Breast epithelium (tissue), 4 donors: ENCODE data around the gene CTIF. TPM values are rescaled to one million over a fixed set of nuclear protein-coding genes. Genes with fewer than 3 reads are reported as not detected.

ENCODE experiments used
- DNase-seq, 2 donors: peaks; one replicate each; pipeline ENCODE4 v3.0.0-alpha.2; 2019; ENCODE audit warnings: low spot score in 2 of 2
- H3K27ac ChIP-seq, 2 donors: fragments of 200-600 bp; sonication (generic) in 1 of 2; one replicate each; pipeline ENCODE4 v1.5.1; 2016 to 2019; ENCODE audit warnings: mild to moderate bottlenecking in 1 of 2
- H3K27me3 ChIP-seq, 2 donors: fragments of 200-600 bp; sonication (generic) in 1 of 2; one replicate each; pipeline versions ENCODE4 v1.5.1 to v1.6.0; 2017 to 2019; ENCODE audit warnings: control low read depth in 1 of 2, mild to moderate bottlenecking in 1 of 2
- H3K36me3 ChIP-seq: fragments of 200-600 bp; one replicate; pipeline ENCODE4 v1.5.1; 2019
- H3K4me1 ChIP-seq, 2 donors: fragments of 200-600 bp; sonication (generic); one replicate each; pipeline ENCODE4 v1.5.1; 2016 to 2019; ENCODE audit warnings: control low read depth in 1 of 2
- H3K4me3 ChIP-seq, 3 donors: fragments of 200-600 bp; sonication (generic); 1 replicate in 2 of 3; 2 replicates in 1 of 3; pipeline ENCODE4 v1.5.1; 2016 to 2019; ENCODE audit warnings: mild to moderate bottlenecking in 3 of 3, moderate library complexity in 2 of 3
- H3K9me3 ChIP-seq, 2 donors: fragments of 200-600 bp; sonication (generic) in 1 of 2; one replicate each; pipeline ENCODE4 v1.5.1; 2016 to 2019; ENCODE audit warnings: control low read depth in 1 of 2
- CTCF ChIP-seq, 3 donors: fragments of 450-650 bp; IDR thresholded peaks; one replicate each; pipeline ENCODE4 v1.5.1; 2016 to 2017; ENCODE audit warnings: antibody characterized with exemption in 3 of 3, mild to moderate bottlenecking in 3 of 3, moderate library complexity in 3 of 3
- POLR2A ChIP-seq: fragments of 450-650 bp; IDR thresholded peaks from one replicate; pipeline ENCODE4 v1.6.1; 2016; ENCODE audit warnings: antibody characterized with exemption, mild to moderate bottlenecking, moderate library complexity
- POLR2AphosphoS5 ChIP-seq, 3 donors: sonication (generic); formaldehyde crosslinking; IDR thresholded peaks; one replicate each; pipeline ENCODE4 v1.6.1; 2017; ENCODE audit warnings: antibody characterized with exemption in 3 of 3
- intact Hi-C: fragments of 100-400 bp; cut with DNase I; formaldehyde crosslinking; loops from one replicate; pipeline ENCODE4 v1.15.1; 2023; ENCODE audit warnings: low total_unique reads
- total RNA-seq, 3 donors: library from RNA; depleted of rRNA; stranded (reverse); fragments of >200 nt; gene quantifications; one replicate each; pipeline ENCODE4 v1.1.0, GENCODE V29; 2016

CTIF gene
- total RNA-seq, 3 donors from 2014 or later: 28.8 to 78.9 (median 32.6) TPM

GRCh38 chr18:48835745-48836170, 296.9 kb downstream of the CTIF start:
- Histone ChIP-seq H3K9me3 (no peaks in the 10 kb centered on the region), H3K27ac (no peak overlapping the region), H3K36me3 (no peaks in the 10 kb centered on the region), H3K27me3 (no peaks in the 10 kb centered on the region), H3K4me3 (no peak overlapping the region), H3K4me1 (peaks cover 0 to 4% of the 10 kb centered on the region in 2 donors)
- no peak for TF ChIP-seq POLR2AphosphoS5 (IDR thresholded peaks at IDR 0.05)
- no peak for TF ChIP-seq CTCF (IDR thresholded peaks at IDR 0.05)
- no peak for TF ChIP-seq POLR2A
- intact Hi-C loops: no loop called here
- DNase-seq: no peak

DNA sequence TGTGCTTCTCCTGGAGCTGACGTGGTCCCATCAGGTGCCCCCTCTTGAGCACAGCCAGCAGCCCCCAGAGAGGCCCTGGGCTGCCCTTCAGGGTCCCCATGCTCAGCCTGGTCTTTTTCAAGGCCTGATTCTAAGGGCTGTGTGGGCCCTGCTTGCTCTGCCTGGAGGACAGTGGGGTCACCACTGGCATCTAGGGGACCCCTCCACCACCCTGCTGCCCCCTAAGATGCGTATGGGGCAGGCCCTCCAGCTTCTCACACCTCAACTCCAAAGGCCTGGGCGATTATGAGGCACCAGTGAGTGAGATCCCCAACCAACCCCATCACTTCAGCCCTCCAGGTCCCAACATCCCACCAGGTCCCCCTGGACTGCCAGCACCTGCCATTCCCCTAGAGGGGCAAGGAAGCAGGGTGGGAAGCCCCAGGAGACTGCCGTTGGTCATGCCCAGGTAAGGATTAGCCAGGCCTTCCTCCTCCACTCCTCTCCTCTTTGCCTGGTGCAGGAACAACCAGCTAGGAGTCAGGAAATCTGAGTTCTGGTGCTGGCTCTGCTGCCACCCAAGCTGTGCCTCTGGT, 297.5 kb downstream of the CTIF start:
- no peak for DNase-seq
- no peaks in the 10 kb centered on the region for H3K9me3 ChIP-seq
- intact Hi-C loops: no loop called here
- no peak for TF ChIP-seq POLR2AphosphoS5 (IDR thresholded peaks at IDR 0.05)
- TF ChIP-seq CTCF (IDR thresholded peaks at IDR 0.05): no peak
- no peak for TF ChIP-seq POLR2A
- no peaks in the 10 kb centered on the region for H3K36me3 ChIP-seq
- H3K4me3 ChIP-seq: no peak overlapping the region
- H3K27ac ChIP-seq: no peak overlapping the region
- H3K27me3 ChIP-seq: no peaks in the 10 kb centered on the region
- H3K4me1 ChIP-seq: peaks cover 0 to 4% of the 10 kb centered on the region in 2 donors

DNA sequence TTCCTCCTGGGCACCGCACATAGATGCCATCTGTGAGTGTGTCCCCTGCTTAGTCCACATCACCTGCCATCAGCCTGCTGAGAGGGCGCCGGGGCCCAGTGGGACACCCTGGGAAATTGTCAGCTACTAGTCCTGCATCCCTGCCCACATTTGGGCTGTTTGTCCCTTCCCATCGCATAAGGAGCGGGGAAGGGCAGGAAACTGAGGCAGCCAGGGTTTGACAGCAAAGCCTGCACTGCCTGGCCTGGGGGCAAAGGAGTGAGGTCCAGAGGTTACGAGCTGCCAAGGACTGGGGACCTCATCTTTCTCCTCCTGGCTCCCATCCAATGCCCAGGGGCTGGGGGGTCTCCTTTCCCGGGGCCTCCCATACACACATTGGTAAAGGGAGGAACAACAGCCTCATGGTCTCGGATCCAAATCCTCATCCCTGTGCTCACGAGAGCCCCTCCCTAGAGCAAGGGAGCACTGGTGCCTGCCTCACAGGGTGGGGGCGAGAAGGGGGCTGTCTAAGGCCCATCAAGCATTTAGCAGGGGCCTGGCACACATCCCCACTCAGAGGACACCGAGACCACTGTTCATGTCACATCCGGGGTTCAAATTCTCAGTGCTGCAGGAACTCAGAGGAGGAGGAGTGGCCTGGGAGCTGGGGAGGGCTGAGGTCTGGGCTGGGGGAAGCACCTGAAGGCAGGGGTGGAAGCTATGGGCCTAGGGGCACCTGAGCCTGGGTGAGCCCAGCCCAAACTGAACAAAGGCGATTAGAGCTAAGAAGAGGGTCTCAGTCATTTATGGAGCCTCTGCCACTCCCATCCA, 298.2 kb downstream of the CTIF start:
- intact Hi-C loops: no loop called here
- H3K9me3 ChIP-seq: no peaks in the 10 kb centered on the region
- DNase-seq: no peak
- peaks cover 0 to 4% of the 10 kb centered on the region in 2 donors for H3K4me1 ChIP-seq
- TF ChIP-seq CTCF (IDR thresholded peaks at IDR 0.05) (no peak), POLR2AphosphoS5 (IDR thresholded peaks at IDR 0.05) (no peak), POLR2A (no peak)
- no peak overlapping the region for H3K4me3 ChIP-seq
- H3K36me3 ChIP-seq: no peaks in the 10 kb centered on the region
- H3K27me3 ChIP-seq: no peaks in the 10 kb centered on the region
- no peak overlapping the region for H3K27ac ChIP-seq

DNA sequence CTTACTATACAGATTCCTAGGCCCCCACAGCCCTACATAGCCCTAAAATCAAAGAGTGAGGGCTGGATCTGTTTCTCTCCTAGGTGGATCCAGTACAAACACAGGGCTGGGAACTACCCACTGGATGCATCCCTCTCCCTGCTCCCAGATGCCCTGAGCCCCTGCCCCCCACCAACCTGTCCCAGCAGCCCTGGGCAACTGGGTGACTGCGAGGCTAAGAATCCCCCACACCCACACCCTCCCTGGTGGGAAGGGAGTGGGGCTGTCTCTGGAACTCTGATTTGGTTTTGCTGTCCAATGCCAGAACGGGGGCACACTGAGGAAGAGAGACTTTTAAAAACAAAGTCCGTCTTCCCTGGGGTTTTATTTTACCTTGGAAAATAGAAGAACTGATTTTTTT, 298.8 kb downstream of the CTIF start:
- no peak overlapping the region for H3K27ac ChIP-seq

More for the DNA sequence above, 298.8 kb downstream of the CTIF start:
- Histone ChIP-seq H3K4me1 (peaks cover 0 to 4% of the 10 kb centered on the region in 2 donors), H3K4me3 (no peak overlapping the region), H3K9me3 (no peaks in the 10 kb centered on the region), H3K27me3 (no peaks in the 10 kb centered on the region), H3K36me3 (no peaks in the 10 kb centered on the region)
- TF ChIP-seq CTCF (IDR thresholded peaks at IDR 0.05) (no peak), POLR2AphosphoS5 (IDR thresholded peaks at IDR 0.05) (no peak), POLR2A (no peak)
- intact Hi-C loops: no loop called here
- DNase-seq: no peak
